ENCODE results near the gene MYO18A.

- TF ChIP-seq GATA2 (IDR thresholded peaks at IDR 0.05; ENCODE audit: low read depth, low read length), result no peak
- TF ChIP-seq GATA3 (IDR thresholded peaks at IDR 0.05; ENCODE audit: low read depth, low read length), result no peak
These were observed 15.4 kb upstream of the MYO18A start for GRCh38 chr17:29195465-29196081.

Measured in SH-SY5Y (cell line).